ENCODE results near the gene PLEK. TPM values are rescaled to one million over a fixed set of nuclear protein-coding genes. Genes with fewer than 3 reads are reported as not detected.

The PLEK gene
- total and polyA plus RNA-seq, 10 of the 15 experiments (the other 5 are each of a cell fraction or from before 2014, with no cell fraction given), result 229 to 804 (median 362) TPM

- TF ChIP-seq NR2C1 (IDR thresholded peaks at IDR 0.05) (no peak), MEF2A (IDR thresholded peaks at IDR 0.05; ENCODE audit: insufficient read depth, low read depth, low read length) (0 out of 2 replicates have a peak, but pooled peaks have one; percentile 31), ZZZ3 (IDR thresholded peaks at IDR 0.05; ENCODE audit: control insufficient read depth, insufficient read length, low read depth) (no peak), SPI1 (IDR thresholded peaks at IDR 0.05; ENCODE audit: borderline replicate concordance, insufficient read depth, low read depth, low read length) (peak; percentile 88), ZNF687 (IDR thresholded peaks at IDR 0.05) (peak; percentile 93), ZNF384 (IDR thresholded peaks at IDR 0.05; ENCODE audit: borderline replicate concordance, low read depth, low read length) (0 out of 2 replicates have a peak, but pooled peaks have one; percentile 21), ZNF24 (IDR thresholded peaks at IDR 0.05) (peak; percentile 86), ZBTB11 (CRISPR knock-in tag; IDR thresholded peaks at IDR 0.05) (no peak), NR2C2 (IDR thresholded peaks at IDR 0.05; ENCODE audit: borderline replicate concordance, control insufficient read depth, insufficient read length, low read depth) (no peak), EZH2 (IDR thresholded peaks at IDR 0.05; ENCODE audit: borderline replicate concordance, control insufficient read depth, low read depth, low read length) (no peak), ZNF592 (IDR thresholded peaks at IDR 0.05) (no peak), MYC (IDR thresholded peaks at IDR 0.05; ENCODE audit: insufficient read depth, insufficient read length, insufficient replicate concordance, low read length, severe bottlenecking) (no peak), LARP7 (IDR thresholded peaks at IDR 0.05) (no peak), ELK1 (IDR thresholded peaks at IDR 0.05; ENCODE audit: low read depth, low read length) (no peak), TCF3 (IDR thresholded peaks at IDR 0.05; ENCODE audit: borderline replicate concordance, insufficient read depth, low read depth, low read length) (no peak), POLR2AphosphoS5 (IDR thresholded peaks at IDR 0.05; ENCODE audit: low read length) (no peak)
Measured at GRCh38 chr2:68385220-68385906, 20.3 kb downstream of the PLEK start (continued).

All from GM12878 (cell line).